ENCODE measurements around the gene CHST11.

Gene CHST11

DNA sequence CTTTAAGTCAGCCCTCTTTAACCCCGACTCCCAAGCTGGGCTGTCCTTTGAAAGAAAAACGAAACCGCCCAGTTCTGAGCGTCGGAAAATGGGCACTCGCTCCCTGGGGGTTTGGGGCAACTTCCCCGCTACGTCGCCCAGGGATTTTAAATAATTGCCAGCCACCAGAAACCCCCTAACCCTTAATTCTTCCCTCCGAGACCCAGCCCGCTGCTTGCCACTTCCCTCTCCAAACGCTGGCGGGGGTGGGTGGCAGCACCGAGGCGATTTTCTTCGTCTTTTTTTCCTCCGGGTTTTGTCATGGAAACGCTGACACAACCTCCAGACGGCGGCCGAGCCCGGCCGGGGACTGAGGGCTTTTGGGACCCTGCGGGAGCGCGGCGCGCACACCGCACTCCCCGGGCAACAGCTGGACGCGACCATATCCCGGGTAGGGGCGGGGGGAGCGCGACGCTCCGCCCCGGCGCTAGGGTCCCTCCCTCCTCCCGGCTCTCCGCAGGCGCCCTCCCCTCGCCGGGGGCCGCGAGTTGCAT lies at the start of gene CHST11:
TSS of gene CHST11 (plus strand) at position 532 of the 533 bp plus-strand sequence.
- peak within 1 kb of the TSS; percentile 76 for H3K4me3 ChIP-seq (ENCODE audit: low read depth, low read length)
- TF ChIP-seq, protein P1, sequence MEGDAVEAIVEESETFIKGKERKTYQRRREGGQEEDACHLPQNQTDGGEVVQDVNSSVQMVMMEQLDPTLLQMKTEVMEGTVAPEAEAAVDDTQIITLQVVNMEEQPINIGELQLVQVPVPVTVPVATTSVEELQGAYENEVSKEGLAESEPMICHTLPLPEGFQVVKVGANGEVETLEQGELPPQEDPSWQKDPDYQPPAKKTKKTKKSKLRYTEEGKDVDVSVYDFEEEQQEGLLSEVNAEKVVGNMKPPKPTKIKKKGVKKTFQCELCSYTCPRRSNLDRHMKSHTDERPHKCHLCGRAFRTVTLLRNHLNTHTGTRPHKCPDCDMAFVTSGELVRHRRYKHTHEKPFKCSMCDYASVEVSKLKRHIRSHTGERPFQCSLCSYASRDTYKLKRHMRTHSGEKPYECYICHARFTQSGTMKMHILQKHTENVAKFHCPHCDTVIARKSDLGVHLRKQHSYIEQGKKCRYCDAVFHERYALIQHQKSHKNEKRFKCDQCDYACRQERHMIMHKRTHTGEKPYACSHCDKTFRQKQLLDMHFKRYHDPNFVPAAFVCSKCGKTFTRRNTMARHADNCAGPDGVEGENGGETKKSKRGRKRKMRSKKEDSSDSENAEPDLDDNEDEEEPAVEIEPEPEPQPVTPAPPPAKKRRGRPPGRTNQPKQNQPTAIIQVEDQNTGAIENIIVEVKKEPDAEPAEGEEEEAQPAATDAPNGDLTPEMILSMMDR (IDR thresholded peaks at IDR 0.05; ENCODE audit: low read depth, low read length), result no peak

GRCh38 chr12:104407438-104407837 lies 49.3 kb upstream of the CHST11 start:
- TF ChIP-seq, protein P1 (IDR thresholded peaks at IDR 0.05; ENCODE audit: low read depth, low read length), result no peak
- no peak overlapping the region for H3K4me3 ChIP-seq (ENCODE audit: low read depth, low read length)

- TF ChIP-seq, protein P1 (IDR thresholded peaks at IDR 0.05; ENCODE audit: low read depth, low read length), result no peak
- H3K4me3 ChIP-seq (ENCODE audit: low read depth, low read length), result no peak overlapping the region
Measured at GRCh38 chr12:104407922-104408321, 48.8 kb upstream of the CHST11 start.

GRCh38 chr12:104410326-104410725 lies 46.4 kb upstream of the CHST11 start:
- H3K4me3 ChIP-seq (ENCODE audit: low read depth, low read length), result no peak overlapping the region
- TF ChIP-seq, protein P1 (IDR thresholded peaks at IDR 0.05; ENCODE audit: low read depth, low read length), result no peak

- no peak overlapping the region for H3K4me3 ChIP-seq (ENCODE audit: low read depth, low read length)
- TF ChIP-seq, protein P1 (IDR thresholded peaks at IDR 0.05; ENCODE audit: low read depth, low read length), result no peak
Measured at GRCh38 chr12:104410786-104411185, 46.0 kb upstream of the CHST11 start.

DNA sequence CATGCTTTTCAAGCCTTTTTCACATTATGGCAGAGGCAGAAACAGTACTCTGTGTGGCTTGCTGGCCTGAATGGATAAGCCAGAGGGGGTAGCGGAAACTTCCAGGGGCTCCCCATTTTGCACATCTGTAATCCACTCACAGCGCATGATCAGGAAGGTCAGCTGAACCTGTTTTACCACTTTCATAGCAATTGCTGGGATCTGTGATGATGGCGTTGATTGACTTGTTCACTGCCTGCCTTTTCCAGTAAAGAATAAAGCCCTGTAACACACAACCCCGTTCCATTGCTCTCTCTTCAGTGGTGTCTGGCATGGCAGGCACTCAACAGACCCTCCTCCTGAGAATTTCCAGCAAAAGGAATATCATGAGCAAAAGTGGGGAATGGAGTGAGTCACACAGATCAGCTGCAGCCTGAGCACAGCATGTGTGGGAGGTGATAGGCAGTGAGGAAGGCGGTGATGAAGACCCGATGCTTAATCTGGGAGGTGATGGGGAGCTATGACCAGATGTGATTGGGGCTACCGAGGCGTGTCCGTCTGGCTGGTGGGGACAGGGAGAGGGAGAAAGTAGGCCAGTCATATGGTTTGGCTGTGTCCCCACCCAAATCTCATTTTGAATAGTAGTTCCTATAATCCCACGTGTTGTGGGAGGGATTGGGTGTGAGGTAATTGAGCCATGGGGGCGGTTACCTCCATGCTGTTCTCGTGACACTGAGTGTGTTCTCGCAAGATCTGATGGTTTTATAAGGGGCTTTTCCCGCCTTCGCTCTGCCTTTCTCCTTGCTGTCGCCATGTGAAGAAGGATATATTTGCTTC lies 44.7 kb upstream of the CHST11 start:
- no peak overlapping the region for H3K4me3 ChIP-seq (ENCODE audit: low read depth, low read length)
- TF ChIP-seq, protein P1 (IDR thresholded peaks at IDR 0.05; ENCODE audit: low read depth, low read length), result no peak

- no peak overlapping the region for H3K4me3 ChIP-seq (ENCODE audit: low read depth, low read length)
- TF ChIP-seq, protein P1 (IDR thresholded peaks at IDR 0.05; ENCODE audit: low read depth, low read length), result no peak
Measured at GRCh38 chr12:104412681-104413080, 44.1 kb upstream of the CHST11 start.
